ENCODE results near the gene CHRNB1.

CHRNB1 gene, protein sequence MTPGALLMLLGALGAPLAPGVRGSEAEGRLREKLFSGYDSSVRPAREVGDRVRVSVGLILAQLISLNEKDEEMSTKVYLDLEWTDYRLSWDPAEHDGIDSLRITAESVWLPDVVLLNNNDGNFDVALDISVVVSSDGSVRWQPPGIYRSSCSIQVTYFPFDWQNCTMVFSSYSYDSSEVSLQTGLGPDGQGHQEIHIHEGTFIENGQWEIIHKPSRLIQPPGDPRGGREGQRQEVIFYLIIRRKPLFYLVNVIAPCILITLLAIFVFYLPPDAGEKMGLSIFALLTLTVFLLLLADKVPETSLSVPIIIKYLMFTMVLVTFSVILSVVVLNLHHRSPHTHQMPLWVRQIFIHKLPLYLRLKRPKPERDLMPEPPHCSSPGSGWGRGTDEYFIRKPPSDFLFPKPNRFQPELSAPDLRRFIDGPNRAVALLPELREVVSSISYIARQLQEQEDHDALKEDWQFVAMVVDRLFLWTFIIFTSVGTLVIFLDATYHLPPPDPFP

DNA sequence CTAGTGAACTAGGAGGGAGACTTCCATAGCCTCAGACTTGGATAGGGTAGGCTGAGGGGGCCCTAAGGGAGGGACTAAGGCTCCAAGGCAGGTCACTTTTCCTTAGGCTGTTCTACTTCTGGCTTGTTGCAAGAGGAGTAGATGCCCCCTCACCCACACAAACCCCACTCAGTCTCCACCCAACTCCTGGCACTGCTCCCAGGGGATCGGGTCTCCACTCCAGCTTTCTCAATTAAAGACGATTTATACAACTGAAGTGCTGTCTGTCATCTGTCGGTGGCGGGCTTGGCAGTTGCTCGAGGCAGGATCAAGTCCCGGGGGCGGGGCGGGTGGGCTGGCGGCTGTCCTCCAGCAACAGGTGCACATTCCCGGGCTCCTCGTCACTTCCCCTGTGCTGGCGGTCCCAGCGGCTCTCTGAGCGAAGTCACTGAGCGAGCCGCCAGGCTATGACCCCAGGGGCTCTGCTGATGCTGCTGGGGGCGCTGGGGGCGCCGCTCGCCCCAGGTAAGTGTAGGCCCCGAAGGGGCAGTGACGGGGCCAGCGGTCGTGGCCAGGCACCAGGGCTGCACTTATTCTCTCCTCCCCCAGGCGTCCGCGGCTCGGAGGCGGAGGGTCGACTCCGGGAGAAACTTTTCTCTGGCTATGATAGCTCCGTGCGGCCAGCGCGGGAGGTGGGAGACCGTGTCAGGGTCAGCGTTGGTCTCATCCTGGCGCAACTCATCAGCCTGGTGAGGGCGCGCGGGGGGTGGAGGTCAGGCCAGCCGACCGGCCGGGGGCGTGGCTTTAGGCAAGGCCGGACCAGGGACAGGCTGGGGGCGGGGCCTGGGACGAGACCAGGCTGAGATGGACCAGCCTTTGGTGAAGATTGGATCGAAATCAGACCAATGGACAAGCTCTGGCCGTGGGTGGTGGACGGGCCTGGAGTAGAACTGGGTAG, at the start of gene CHRNB1:
TSS of gene CHRNB1 (plus strand) at position 380 of the 937 bp plus-strand sequence. CDS start at position 447, 67 bp downstream.
- peak within 1 kb of the TSS in 12 of 21 experiments; percentile 0 to 60 (median 40) for H3K27ac ChIP-seq
- H3K4me3 ChIP-seq: peak within 1 kb of the TSS in 6 of 7 experiments; percentile 1 to 37 (median 17)

DNA sequence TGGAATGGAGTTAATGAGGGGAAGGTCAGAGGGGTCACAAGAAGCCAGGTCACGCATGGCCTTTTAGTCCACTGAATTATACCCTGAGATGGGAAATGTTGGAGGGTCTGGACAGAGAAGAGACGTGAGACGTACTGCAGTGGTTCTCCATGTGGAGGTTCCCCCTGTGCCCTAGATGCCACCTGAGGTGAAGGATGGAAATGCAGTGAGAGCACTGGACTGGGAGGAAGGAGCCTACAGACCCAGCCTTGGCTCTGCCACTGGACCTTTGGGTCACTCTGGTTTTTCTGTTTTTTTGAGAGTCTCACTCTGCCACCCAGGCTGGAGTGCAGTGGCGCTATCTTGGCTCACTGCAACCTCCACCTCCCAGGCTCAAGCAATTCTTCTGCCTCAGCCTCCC, 48.7 kb upstream of the CHRNB1 start:
- Histone ChIP-seq H3K4me3 (no peak overlapping the region), H3K27ac (no peak overlapping the region)

DNA sequence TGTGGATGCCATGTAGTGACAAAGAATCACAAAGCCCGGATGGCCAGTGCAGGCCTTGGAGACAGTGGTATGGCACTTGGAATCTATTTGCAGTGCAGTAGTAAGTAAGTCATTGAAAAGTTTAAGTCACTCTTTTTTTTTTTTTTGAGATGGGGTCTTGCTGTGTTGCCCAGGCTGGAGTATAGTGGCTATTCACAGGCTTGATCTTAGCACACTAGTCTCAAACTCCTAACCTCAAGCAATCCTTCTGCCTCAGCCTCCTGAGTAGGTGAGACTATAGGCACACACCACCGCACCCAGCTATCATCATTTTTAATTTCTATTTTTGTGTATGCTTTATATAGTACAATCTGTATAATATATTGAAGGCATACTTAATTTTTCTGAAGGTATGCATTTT, 46.2 kb upstream of the CHRNB1 start:
- no peak overlapping the region for H3K27ac ChIP-seq
- no peak overlapping the region for H3K4me3 ChIP-seq

DNA sequence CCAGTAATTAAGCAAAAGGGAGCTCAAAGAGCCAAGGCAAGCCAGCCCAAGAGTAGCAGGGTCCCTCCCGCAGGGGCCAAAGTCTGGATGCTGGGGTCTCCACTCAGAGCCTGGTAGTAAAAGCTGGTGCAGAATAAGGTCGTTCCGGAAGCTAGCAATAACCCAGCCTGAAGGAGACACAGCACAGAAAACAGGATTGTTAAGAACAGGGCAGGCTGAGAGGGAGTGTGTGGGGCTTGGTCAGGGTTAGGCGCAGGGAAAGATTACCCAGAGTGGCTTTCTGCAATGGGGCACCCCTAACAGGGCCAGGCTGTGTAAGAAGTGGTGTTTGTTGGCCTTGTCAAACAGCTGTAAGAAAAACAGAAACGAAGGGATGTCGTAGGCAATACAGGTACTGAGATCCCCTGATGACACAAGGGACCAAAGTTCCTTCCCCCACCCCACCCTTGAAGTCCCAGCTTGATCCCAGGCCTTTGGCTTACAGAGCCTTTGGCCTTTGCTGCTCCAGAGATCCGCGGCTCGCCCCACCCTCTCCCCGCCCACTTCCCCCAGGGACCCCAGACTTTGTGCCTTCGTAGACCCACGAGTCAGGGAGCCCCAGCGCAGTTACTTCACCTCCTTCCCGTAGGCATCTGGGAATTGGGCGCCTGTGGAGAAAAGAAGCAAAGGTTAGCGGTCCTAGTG, 41.7 kb upstream of the CHRNB1 start:
- Histone ChIP-seq H3K27ac (peak overlapping the region in 20 of 21 experiments; percentile 60 to 93 (median 85)), H3K4me3 (peak overlapping the region; percentile 46 to 72 (median 60))

DNA sequence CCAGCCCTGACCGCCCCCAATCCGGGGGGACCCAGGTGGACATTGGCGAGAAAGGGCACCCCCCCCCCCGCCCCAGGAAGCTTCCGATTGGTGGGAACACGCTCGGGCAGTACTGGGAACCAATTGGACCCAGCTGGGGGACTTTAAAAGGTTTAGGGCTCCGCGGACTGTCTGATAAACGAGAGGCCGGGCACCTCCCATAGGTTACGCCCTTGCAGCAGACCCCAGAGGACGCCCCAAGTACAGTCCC, 41.2 kb upstream of the CHRNB1 start:
- Histone ChIP-seq H3K27ac (peak overlapping the region in 20 of 21 experiments; percentile 60 to 93 (median 85)), H3K4me3 (peak overlapping the region; percentile 46 to 72 (median 60))

DNA sequence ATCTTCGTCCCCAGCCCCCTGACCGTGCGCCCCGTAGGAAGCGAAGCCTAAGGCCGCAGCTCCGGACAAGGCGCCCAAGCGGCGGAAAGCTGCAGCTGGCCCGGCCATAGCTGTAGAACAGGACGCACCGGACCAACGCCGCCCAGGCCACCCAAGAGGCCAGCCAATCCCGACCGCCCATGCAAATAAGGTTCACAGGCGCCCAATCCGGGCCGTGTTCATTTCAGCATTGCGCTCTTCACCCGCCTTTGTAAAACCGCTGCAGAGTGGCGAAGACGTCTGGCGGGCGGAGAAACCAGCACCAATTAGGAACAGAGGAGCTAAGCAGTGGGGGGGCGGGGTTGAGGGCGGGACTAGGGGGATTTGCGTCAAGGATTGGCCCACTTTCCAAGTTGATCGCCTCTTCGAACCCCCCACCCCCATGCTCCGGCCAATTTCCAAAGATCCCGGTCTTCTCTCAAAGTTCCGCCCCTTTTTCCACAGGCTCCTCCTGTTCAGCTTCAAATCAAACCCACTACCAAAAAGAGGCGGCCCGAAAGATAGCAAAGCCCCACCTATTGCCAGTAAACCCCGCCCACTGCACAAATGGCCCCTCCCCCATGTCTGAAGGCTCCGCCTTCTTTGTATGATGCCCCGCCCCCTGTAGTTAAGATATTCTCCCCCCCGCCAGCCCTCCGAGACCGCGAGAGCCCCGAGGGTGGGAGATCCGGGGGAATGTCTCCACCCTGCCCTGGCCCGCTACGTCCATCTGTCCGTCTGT, 40.7 kb upstream of the CHRNB1 start, which contains the start of gene TMEM256:
TSS of gene TMEM256 (minus strand) at position 121 of the 760 bp plus-strand sequence. CDS start at position 108, 13 bp downstream.
- Histone ChIP-seq H3K27ac (peak within 1 kb of the TSS; percentile 60 to 94 (median 85)), H3K4me3 (peak within 1 kb of the TSS; percentile 46 to 72 (median 60))

DNA sequence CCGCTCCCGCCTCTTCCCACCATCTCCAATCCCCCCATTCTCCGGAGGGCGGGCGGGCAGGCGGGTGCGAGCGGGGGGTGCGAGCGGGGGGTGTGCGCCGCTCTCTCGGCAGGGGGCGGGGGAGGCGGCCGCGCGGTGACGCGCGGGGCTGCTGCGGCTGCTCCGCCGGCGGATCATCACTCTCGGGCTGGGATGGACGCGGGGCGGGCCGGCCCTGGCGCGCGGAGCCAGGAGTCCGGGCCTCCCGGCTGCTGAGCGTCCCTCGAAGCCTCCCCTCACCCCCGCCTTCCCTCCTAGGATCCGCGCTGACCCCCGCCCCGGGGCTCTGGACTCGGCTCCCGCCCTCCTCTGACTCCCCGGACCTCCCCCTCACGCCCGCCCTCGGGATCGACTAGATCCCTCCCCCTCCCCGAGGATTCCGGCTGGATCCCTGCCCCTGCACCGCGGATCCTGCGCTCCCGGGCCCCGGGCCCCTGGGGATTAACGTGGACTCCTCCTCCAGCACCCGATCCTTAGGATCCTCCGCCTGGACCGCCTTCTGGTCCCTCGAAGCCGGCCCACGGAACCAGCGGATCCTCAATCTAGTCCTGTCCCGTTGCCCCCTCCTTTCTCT, 40.0 kb upstream of the CHRNB1 start:
- H3K4me3 ChIP-seq: peak overlapping the region; percentile 46 to 72 (median 60)
- peak overlapping the region; percentile 56 to 94 (median 82) for H3K27ac ChIP-seq

DNA sequence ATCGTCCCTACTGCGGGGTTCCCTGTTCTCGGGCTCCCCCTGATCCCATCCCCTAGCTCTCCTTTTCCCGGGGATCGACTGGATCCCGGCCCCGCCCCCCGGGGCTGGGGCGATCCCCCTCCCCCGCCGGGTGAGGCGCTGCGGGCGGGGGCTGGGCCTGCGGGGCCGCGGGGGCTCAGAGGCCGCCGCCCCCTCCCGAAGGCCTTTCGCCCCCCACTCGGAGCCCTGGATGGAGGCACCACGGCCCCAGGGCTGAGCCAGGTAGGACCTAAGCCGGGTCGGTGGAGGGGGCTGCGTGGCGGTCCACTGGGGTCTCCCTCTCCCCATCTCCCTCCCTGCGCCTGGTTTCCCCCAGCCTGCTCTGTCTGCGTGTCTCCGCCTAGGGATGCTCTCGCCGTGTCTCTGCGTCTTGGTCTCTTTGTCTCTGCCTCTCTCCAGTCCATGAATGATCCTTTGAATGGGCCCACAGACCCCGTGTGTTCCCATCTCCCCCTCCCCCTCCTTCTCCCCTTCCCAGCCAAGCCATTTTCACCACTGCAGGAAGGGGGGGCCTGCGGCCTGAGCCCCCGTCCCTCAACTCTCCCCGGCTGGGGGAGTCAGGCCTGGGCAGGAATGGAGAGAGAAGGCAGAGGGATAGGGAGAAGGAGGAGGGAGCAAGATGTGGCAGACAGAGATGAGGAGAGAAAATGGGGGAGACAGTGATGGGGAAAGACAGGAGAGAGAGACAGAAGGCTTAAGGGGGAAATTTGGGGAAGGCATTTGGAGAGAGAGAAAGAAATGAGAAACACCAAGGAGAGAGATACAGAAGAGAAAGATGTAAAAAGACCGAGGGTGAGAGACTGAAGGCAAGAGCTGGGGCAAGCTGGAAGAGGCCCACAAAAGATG, 39.3 kb upstream of the CHRNB1 start:
- Histone ChIP-seq H3K27ac (peak overlapping the region in 20 of 21 experiments; percentile 56 to 94 (median 83)), H3K4me3 (peak overlapping the region; percentile 46 to 72 (median 60))

DNA sequence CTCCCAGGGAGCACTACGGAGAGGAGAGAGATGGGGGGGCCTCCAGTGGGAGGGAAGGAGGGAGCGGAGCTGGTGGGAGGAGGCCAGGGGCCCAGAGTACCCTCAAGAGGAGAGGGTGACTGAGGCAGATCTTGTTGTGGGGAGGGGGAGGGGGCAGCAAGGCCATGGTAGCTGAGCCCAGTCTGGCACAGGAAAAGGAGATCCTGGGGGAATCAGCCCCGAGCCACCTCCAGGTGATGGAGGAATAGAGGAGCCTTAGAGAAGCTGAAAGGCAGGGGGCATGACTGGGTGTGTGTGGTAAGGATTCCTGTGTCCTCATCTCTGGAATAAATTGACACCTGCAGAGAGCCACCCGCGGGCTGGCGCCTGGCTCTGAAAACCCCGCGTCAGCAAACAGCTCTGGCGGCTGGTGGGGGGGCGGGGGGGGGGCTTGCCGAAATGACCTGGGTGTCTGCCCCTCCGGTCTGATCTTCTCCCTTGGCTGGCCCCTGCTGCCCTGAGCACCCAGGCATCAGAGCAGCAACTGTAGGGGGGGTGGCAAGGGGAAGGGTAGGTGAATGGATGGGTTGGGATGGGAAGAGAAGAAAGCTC, 38.5 kb upstream of the CHRNB1 start:
- peak overlapping the region in 2 of 7 experiments; percentile 62 to 65 for H3K4me3 ChIP-seq
- H3K27ac ChIP-seq: peak overlapping the region in 10 of 21 experiments; percentile 75 to 94 (median 88)

DNA sequence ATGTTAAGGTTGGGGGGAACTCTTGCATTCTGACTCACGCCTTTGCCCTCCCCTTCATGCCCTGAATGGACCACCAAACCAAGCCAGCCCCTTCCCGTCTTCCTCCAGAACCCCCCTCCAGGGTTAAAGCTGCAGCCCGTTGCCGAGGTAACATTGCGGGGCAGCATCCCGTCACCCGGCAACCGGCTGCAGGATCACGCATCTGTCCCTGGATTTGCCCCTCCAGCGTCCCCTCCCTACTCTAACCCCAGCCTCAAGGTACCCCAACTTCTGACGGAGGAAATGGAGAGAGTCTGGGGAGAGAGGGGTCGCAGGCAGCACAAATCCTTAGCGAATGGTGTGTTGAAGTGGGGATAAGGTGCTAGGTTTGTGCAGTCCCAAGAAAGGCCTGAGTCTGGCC, 37.8 kb upstream of the CHRNB1 start:
- Histone ChIP-seq H3K27ac (no peak overlapping the region), H3K4me3 (no peak overlapping the region)

DNA sequence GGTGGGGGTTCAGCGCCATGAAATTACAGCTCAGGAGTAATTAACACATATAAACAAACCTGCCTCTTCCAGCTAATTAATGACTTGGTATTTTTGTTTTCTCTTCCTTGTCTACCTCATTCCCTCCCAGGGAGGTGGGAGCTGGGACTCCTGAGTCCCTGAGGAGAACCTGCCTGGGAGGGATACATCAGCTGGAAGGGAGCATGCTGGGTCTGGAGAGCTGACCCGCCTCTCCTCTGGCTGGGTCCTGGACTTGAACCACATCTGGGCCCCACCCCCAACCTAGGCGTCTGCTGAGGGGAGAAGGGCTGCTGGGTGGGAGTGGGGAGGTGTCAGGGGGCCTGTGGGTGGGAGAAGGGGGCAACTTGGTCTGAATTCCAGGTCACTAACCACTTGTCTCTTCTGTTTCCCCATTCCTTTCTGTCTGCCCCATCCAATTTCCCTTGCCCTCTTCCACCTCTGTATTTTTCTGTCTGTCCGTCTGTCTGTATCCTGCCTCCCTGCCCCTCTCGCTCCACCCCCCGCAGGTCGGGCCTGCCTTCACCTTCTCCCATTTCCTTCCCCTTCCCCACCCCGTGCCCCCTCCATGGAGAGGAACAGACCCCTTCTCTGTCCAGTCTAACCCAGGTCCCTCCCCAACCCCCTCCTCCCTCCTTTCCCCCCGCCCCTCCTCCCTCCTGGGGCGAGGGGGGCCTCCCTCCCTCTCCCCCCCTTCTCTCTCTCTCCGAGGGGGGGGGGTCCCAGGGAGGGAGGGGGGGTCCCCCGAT, 37.2 kb upstream of the CHRNB1 start, which contains the start of gene NLGN2:
TSS of gene NLGN2 (plus strand) at position 361 of the 767 bp plus-strand sequence. CDS start 411 bp downstream, outside the sequence.
- peak within 1 kb of the TSS in 1 of 21 experiments; percentile 92 for H3K27ac ChIP-seq
- no peak within 1 kb of the TSS for H3K4me3 ChIP-seq

DNA sequence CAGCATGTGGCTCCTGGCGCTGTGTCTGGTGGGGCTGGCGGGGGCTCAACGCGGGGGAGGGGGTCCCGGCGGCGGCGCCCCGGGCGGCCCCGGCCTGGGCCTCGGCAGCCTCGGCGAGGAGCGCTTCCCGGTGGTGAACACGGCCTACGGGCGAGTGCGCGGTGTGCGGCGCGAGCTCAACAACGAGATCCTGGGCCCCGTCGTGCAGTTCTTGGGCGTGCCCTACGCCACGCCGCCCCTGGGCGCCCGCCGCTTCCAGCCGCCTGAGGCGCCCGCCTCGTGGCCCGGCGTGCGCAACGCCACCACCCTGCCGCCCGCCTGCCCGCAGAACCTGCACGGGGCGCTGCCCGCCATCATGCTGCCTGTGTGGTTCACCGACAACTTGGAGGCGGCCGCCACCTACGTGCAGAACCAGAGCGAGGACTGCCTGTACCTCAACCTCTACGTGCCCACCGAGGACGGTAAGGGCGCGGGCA, 36.6 kb upstream of the CHRNB1 start:
- Histone ChIP-seq H3K27ac (peak overlapping the region in 1 of 21 experiments; percentile 16), H3K4me3 (no peak overlapping the region)

DNA sequence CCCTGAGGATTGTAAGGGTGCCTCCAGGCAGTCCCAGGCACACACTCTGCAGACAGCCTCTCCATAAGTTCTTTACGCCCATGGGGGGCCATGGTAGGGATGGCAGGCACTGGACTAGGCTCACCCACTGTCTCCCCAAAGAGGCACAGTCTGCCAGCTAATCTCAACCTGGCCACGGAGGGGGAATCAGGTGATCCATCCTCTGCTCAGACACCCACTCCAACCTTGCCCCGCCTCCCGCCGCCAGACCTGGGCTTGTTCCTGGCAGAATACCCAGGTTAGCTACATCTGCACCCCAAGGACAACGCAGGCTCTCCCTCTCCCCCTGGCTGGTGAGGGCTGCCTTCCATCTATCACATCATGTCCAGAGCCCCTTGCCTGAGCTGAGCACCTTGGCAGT, 36.0 kb upstream of the CHRNB1 start:
- H3K4me3 ChIP-seq: no peak overlapping the region
- H3K27ac ChIP-seq: no peak overlapping the region

DNA sequence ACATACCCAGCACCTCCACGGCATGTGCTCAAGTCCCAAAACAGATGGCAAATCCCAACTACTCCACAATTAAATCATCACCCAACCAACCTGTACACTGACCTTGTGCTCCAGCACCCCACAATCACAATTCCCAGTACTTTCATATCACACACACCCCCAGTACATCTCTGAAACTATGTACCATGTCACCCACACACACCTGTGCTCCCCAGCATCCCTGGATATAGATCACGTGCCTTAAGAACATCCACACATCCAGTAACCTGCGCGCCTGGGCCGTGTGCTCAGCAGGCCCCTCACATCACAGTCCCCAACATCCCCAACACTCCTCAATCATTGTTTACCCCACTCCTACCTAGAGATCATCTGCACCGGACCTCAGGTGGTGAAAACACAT, 35.1 kb upstream of the CHRNB1 start:
- H3K27ac ChIP-seq: no peak overlapping the region
- no peak overlapping the region for H3K4me3 ChIP-seq

DNA sequence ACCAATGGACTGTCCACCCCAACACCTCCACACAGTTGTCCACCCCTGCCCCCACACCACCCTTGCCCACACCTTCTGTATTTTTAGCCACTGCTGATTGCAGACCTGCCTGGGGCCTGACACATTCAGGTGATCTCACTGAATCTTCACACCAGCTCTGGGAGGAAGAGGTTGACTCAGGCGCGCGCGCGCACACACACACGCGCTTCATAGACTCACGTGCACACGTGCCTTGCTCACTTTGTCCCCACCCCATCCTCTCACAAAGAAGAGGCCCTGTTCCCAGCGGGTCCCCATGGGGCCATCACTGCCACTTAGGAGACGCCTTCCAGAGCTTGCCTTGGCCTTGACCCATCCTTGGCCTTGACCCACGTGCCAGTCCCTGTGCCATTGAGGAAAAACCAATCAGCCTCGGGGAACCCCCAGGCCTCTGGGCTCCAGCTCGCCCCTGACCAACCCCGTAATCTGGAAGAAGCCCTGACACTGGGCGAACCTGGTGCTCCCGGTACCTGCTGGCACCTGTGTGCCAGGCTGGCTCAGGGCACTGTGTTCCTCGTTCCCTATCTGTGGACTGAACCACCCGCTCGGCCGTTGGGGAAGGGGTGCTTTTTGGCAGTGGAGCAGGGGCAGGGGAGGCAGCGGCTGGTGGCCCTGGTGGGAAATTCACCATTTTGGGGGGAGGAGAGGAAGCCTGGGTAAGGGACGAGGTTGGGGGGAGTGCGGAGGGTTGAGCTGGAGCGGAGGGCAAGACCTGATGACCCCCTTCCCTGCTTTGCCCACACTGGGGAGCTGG, 34.0 kb upstream of the CHRNB1 start:
- H3K27ac ChIP-seq: peak overlapping the region in 1 of 21 experiments; percentile 10
- no peak overlapping the region for H3K4me3 ChIP-seq
